Prostate gland (tissue), 2 donors: ENCODE measurements around the gene NEURL1. TPM values are rescaled to one million over a fixed set of nuclear protein-coding genes. Genes with fewer than 3 reads are reported as not detected.
A peak's percentile ranks its signal among the peaks of the same experiment; 100 is the strongest.

ENCODE experiments used
- DNase-seq: peaks from one replicate; pipeline ENCODE4 v3.0.0-alpha.2; 2019; ENCODE audit warnings: low spot score
- H3K27ac ChIP-seq, 2 donors: fragments of 200-600 bp; sonication (generic); 2 replicates each; pipeline ENCODE4 v1.5.1; 2017 to 2019
- H3K27me3 ChIP-seq: fragments of 200-600 bp; sonication (generic); replicated peaks from 2 replicates; pipeline ENCODE4 v1.5.1; 2019; ENCODE audit not compliant: insufficient read depth
- H3K36me3 ChIP-seq, 2 donors: fragments of 200-600 bp; sonication (generic); 1 replicate in 1 of 2; 2 replicates in 1 of 2; pipeline versions ENCODE4 v1.5.1 to v1.8.1; 2017 to 2019
- H3K4me1 ChIP-seq: fragments of 200-600 bp; sonication (generic); replicated peaks from 2 replicates; pipeline ENCODE4 v1.5.1; 2019
- H3K4me3 ChIP-seq, 2 donors: fragments of 200-600 bp; sonication (generic); 2 replicates each; pipeline ENCODE4 v1.5.1; 2017 to 2019
- H3K9me3 ChIP-seq: fragments of 200-600 bp; sonication (generic); 2 replicates; pipeline ENCODE4 v1.5.1; 2017
- CTCF ChIP-seq, 4 experiments: fragments of 200-600 bp in 2 of 4; fragments of 450-650 bp in 2 of 4; sonication (generic) in 2 of 4; IDR thresholded peaks; 1 replicate in 3 of 4; 2 replicates in 1 of 4; pipeline ENCODE4 v1.5.1; 2016 to 2019; ENCODE audit warnings: antibody characterized with exemption in 4 of 4, mild to moderate bottlenecking in 2 of 4, moderate library complexity in 2 of 4
- POLR2A ChIP-seq: fragments of 450-650 bp; IDR thresholded peaks from one replicate; pipeline ENCODE4 v1.6.1; 2016; ENCODE audit warnings: antibody characterized with exemption, mild to moderate bottlenecking
- POLR2AphosphoS5 ChIP-seq: sonication (generic); formaldehyde crosslinking; IDR thresholded peaks from one replicate; pipeline ENCODE4 v1.6.1; 2017; ENCODE audit warnings: antibody characterized with exemption
- WGBS: methylation state at CpG from one replicate; pipeline ENCODE4 v1.1.5; 2018; 5-methylcytosine and 5-hydroxymethylcytosine counted together
- intact Hi-C: fragments of 100-400 bp; cut with DNase I; formaldehyde crosslinking; loops from one replicate; pipeline ENCODE4 v1.14.2; 2022
- total RNA-seq, 2 donors: library from RNA; depleted of rRNA; stranded (reverse); fragments of >200 nt; gene quantifications; one replicate each; pipeline ENCODE4 v1.1.0, GENCODE V29; 2016

NEURL1 gene
- total RNA-seq, 2 donors from 2014 or later, result 0.96 to 10.5 TPM

- Histone ChIP-seq H3K9me3 (no peaks in the 10 kb centered on the region), H3K4me3 (no peak overlapping the region), H3K27me3 (no peaks in the 10 kb centered on the region), H3K27ac (no peak overlapping the region), H3K4me1 (peaks cover 5% of the 10 kb centered on the region), H3K36me3 (no peaks in the 10 kb centered on the region)
- WGBS, result 94% methylated on average over 7 of the region's 7 CpGs
- intact Hi-C loops, result no loop called here
- DNase-seq, result no peak
- TF ChIP-seq CTCF (IDR thresholded peaks at IDR 0.05) (no peak), POLR2A (no peak), POLR2AphosphoS5 (no peak)
Measured at GRCh38 chr10:103633846-103634245, 140.3 kb downstream of the NEURL1 start.

- Histone ChIP-seq H3K4me1 (peaks cover 5% of the 10 kb centered on the region), H3K4me3 (no peak overlapping the region), H3K27me3 (no peaks in the 10 kb centered on the region), H3K27ac (no peak overlapping the region), H3K9me3 (no peaks in the 10 kb centered on the region), H3K36me3 (no peaks in the 10 kb centered on the region)
- DNase-seq, result no peak
- intact Hi-C loops, result no loop called here
- TF ChIP-seq POLR2AphosphoS5 (no peak), POLR2A (no peak), CTCF (IDR thresholded peaks at IDR 0.05) (no peak)
- 51% methylated on average over 5 of the region's 5 CpGs for WGBS
Measured at GRCh38 chr10:103635580-103635979, 142.1 kb downstream of the NEURL1 start.

GRCh38 chr10:103636492-103636891 is 143.0 kb downstream of the NEURL1 start:
- Histone ChIP-seq H3K27ac (peak overlapping the region; percentile 0 to 65), H3K27me3 (no peaks in the 10 kb centered on the region), H3K36me3 (no peaks in the 10 kb centered on the region), H3K9me3 (no peaks in the 10 kb centered on the region), H3K4me3 (no peak overlapping the region), H3K4me1 (peaks cover 5% of the 10 kb centered on the region)
- TF ChIP-seq POLR2A (no peak), POLR2AphosphoS5 (no peak), CTCF (IDR thresholded peaks at IDR 0.05) (no peak)
- intact Hi-C loops, result no loop called here
- WGBS, result 83% methylated on average over 5 of the region's 5 CpGs
- DNase-seq, result no peak

- no peaks in the 10 kb centered on the region for H3K9me3 ChIP-seq
- peaks cover 5% of the 10 kb centered on the region for H3K4me1 ChIP-seq
- DNase-seq, result no peak
- TF ChIP-seq CTCF (IDR thresholded peaks at IDR 0.05) (no peak), POLR2A (no peak)
- 48% methylated on average over 10 of the region's 10 CpGs for WGBS
- H3K36me3 ChIP-seq, result no peaks in the 10 kb centered on the region
- H3K27ac ChIP-seq, result peak overlapping the region; percentile 57 to 65
- no peaks in the 10 kb centered on the region for H3K27me3 ChIP-seq
- intact Hi-C loops, result no loop called here
- no peak overlapping the region for H3K4me3 ChIP-seq
Measured at GRCh38 chr10:103637011-103637410, 143.5 kb downstream of the NEURL1 start.

- DNase-seq, result peak; percentile 57
- Histone ChIP-seq H3K36me3 (no peaks in the 10 kb centered on the region), H3K9me3 (no peaks in the 10 kb centered on the region), H3K4me1 (peaks cover 5% of the 10 kb centered on the region), H3K4me3 (no peak overlapping the region), H3K27me3 (no peaks in the 10 kb centered on the region), H3K27ac (peak overlapping the region; percentile 57 to 65)
- TF ChIP-seq CTCF (IDR thresholded peaks at IDR 0.05), result no peak
- TF ChIP-seq POLR2AphosphoS5, result peak; percentile 36
- TF ChIP-seq POLR2A, result no peak
- intact Hi-C loops, result loop anchor here (2.0 kb wide), 1 partner anchor 23 kb away; no protein-coding TSS in a partner anchor
- WGBS, result 24% methylated on average over 18 of the region's 19 CpGs
Measured at GRCh38 chr10:103637927-103638557, 144.5 kb downstream of the NEURL1 start.
